ENCODE data around the gene U2AF2. TPM values are rescaled to one million over a fixed set of nuclear protein-coding genes. Genes with fewer than 3 reads are reported as not detected.
A peak's percentile ranks its signal among the peaks of the same experiment; 100 is the strongest.

The U2AF2 gene
- total RNA-seq, 4 donors from 2014 or later = 132 to 292 (median 159) TPM

GRCh38 chr19:55650126-55650557, 4.7 kb upstream of the U2AF2 start:
- H3K36me3 ChIP-seq = peaks cover 0 to 3% (median 0%) of the 10 kb centered on the region in 3 donors
- H3K4me1 ChIP-seq = peaks cover 0 to 26% (median 16%) of the 10 kb centered on the region in 4 donors
- no peak overlapping the region for H3K4me3 ChIP-seq
- H3K27ac ChIP-seq = no peak overlapping the region
- no peaks in the 10 kb centered on the region for H3K27me3 ChIP-seq
- H3K9me3 ChIP-seq = no peaks in the 10 kb centered on the region
- TF ChIP-seq POLR2A (IDR thresholded peaks at IDR 0.05) (no peak), CTCF (IDR thresholded peaks at IDR 0.05) (no peak)
- no peak for DNase-seq

- H3K9me3 ChIP-seq = no peaks in the 10 kb centered on the region
- no peaks in the 10 kb centered on the region for H3K36me3 ChIP-seq
- no peak for DNase-seq
- no peak for TF ChIP-seq CTCF (IDR thresholded peaks at IDR 0.05)
- no peak overlapping the region for H3K27ac ChIP-seq
- peaks cover 0 to 27% (median 17%) of the 10 kb centered on the region in 4 donors for H3K4me1 ChIP-seq
- no peak overlapping the region for H3K4me3 ChIP-seq
- no peaks in the 10 kb centered on the region for H3K27me3 ChIP-seq
These were observed 4.1 kb upstream of the U2AF2 start for GRCh38 chr19:55650602-55651230.

- H3K36me3 ChIP-seq = no peaks in the 10 kb centered on the region
- DNase-seq = no peak
- TF ChIP-seq CTCF (IDR thresholded peaks at IDR 0.05) (no peak), POLR2A (IDR thresholded peaks at IDR 0.05) (no peak)
- H3K27me3 ChIP-seq = no peaks in the 10 kb centered on the region
- H3K9me3 ChIP-seq = no peaks in the 10 kb centered on the region
- H3K27ac ChIP-seq = no peak overlapping the region
- peaks cover 0 to 32% (median 22%) of the 10 kb centered on the region in 4 donors for H3K4me1 ChIP-seq
- H3K4me3 ChIP-seq = no peak overlapping the region
These were observed 3.6 kb upstream of the U2AF2 start for GRCh38 chr19:55651236-55651635.

GRCh38 chr19:55652311-55653128, 2.3 kb upstream of the U2AF2 start:
- no peaks in the 10 kb centered on the region for H3K27me3 ChIP-seq
- H3K4me1 ChIP-seq = peaks cover 8 to 45% (median 31%) of the 10 kb centered on the region in 4 donors
- H3K4me3 ChIP-seq = no peak overlapping the region
- no peaks in the 10 kb centered on the region for H3K36me3 ChIP-seq
- no peaks in the 10 kb centered on the region for H3K9me3 ChIP-seq
- DNase-seq = no peak
- no peak for TF ChIP-seq POLR2A (IDR thresholded peaks at IDR 0.05)
- TF ChIP-seq CTCF (IDR thresholded peaks at IDR 0.05) = no peak
- peak overlapping the region in 1 of 4 donors; percentile 100 for H3K27ac ChIP-seq

DNA sequence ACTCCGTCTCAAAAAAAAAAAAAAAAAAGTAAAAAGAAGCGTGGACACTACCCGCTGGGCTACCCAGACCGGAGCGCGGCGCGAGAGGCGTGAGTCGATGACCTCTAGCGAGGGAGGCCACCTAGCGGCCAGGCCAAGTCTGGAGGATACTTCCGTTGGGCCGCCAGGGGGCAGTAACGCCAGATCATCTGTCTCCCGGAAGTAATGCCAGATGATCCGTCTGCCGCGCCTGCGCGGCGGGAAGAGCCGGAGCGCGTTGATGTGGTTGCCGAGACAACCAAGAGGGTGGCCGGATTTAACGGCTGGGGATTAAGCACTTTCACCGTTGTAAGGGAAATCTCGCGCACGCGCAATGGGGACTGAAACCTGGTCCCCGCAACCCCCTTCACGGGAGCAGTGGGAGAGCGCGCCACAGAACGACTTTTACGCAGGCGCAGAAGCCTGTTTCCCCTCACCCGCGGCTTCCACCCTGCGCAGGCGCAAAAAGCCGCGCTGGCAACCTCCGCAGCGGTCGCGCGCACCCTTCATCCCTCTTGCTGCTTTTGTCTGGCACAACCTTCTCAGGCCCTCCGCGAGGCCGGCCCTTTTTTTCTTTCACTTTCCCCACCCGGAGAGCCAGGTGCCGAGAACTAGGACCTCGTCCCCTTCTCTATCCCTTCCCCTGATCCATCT, 1.0 kb upstream of the U2AF2 start:
- Histone ChIP-seq H3K4me3 (peak overlapping the region; percentile 66 to 99 (median 83)), H3K27me3 (no peaks in the 10 kb centered on the region), H3K9me3 (no peaks in the 10 kb centered on the region), H3K4me1 (peaks cover 8 to 48% (median 37%) of the 10 kb centered on the region in 4 donors), H3K27ac (peak overlapping the region; percentile 97 to 100 (median 98)), H3K36me3 (peaks cover 0 to 3% (median 0%) of the 10 kb centered on the region in 3 donors)
- peak; percentile 94 to 99 (median 98) for DNase-seq
- peak; percentile 85 to 88 for TF ChIP-seq POLR2A (IDR thresholded peaks at IDR 0.05)
- peak; percentile 98 to 100 (median 100) for TF ChIP-seq CTCF (IDR thresholded peaks at IDR 0.05)

Measured in Peyer's patch (tissue), 4 donors.